Fibroblast of skin of left biceps (primary cell): ENCODE results near the gene AFF3.
"Not testable (repeated sequence)": the region's sequence is repeated elsewhere in the genome, so short reads cannot be mapped to it uniquely, and the experiment has no call there.

Experiments used
- DNase-seq, 2 experiments: peaks; one replicate each; pipeline ENCODE4 v3.0.0-alpha.2; 2013; ENCODE audit warnings: low read depth in 2 of 2

AFF3 gene

DNA sequence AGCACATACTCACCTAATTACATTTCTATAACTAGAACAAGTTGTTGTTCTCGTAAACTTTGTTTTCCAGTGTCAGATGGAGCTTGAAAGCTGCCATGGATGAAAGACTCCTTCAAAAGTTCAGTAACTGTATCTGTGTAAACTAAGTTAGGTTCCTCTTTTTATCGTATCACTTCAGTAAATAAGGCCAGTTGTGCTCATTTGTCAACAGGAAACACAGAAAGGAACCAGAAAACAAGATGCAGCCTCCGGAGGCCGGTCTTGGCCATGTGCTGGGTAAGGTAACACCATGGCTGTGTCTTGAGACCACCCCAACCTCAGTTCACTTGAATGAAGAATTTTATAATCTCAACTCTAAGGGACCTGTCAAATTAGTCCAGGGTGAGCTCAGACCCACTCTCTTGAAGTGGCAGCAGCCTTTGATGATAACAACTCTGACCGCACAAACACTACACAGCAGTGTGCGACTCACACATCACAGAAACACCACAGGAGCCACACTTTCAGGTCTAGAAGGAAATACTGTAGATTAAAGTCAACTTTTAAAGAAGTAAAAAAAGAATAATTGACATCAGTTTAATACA is 213.8 kb downstream of the AFF3 start:
- DNase-seq, result no peak

DNA sequence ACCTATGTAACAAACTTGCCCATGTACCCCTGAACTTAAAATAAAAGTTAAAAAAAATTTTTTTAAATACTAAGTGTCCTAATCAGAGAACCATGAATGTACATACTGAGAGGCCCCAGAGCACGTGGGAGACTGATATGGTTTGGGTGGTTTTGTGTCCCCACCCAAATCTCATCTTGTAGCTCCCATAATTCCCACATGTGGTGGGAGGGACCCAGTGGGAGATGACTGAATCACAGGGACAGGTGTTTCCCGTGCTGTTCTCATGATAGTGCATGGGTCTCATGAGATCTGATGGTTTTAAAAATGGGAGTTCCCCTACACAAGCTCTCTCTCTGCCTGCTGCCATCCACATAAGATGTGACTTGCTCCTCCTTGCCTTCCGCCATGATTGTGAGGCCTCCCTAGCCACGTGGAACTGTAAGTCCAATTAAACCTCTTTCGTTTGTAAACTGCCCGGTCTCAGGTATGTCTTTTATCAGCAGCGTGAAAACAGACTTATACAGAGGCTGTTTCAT is 214.6 kb downstream of the AFF3 start:
- DNase-seq, result not testable (repeated sequence)

DNA sequence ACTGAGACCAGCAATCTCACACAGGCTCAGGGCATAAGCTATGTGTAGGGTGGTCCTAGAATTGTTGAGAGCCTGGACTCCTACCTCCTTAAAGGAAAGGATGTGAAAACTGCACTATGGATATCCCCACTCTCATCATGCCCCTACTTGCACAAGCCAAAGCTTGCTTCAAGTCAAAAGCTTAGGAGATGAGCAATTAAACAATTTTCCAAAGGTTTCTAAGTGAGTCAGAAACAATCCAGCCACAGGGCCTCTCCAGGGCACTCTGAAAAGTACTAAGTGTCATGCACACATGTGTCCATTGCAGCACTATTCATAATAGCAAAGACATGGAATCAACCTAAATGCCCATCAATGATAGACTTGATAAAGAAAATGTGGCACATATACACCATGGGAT is 215.4 kb downstream of the AFF3 start:
- DNase-seq, result peak; percentile 11 to 19

DNA sequence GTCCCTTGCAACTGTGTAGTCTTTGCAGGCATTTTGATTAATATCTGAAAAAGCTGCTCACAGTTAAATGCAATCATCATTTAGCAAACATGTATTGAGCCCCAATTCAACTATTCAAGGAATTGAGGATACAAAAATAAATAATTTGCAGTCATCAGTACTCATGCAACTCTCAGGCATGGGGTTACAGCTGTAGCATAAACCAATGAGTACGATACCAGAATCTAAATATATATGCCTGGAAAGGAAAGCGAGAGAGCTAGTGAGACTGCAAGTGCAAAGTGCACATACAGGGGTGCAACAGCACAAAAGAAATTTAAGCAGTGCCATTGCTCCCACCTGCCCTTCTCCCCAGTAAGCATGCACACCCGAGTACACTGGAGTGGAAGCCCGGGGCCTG is 216.4 kb downstream of the AFF3 start:
- no peak for DNase-seq

DNA sequence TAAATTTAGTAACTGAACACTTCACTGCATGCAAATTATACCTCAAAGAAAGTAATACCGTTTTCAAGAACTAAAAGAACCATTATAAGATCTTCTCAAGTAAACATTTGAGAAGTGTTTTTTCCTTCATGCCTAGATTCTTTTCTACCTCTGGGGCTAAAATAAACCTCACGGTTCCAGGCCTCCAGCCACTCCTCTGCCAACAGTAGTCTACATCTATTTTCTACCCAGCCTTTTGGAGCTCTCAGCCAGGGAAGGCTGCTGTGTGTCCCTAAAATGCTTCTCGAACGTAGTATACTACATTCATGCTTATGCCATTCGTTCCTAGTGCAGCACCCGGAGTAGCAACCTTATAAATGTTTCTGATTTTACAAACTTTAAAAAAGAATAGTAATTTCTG is 219.7 kb downstream of the AFF3 start:
- no peak for DNase-seq

DNA sequence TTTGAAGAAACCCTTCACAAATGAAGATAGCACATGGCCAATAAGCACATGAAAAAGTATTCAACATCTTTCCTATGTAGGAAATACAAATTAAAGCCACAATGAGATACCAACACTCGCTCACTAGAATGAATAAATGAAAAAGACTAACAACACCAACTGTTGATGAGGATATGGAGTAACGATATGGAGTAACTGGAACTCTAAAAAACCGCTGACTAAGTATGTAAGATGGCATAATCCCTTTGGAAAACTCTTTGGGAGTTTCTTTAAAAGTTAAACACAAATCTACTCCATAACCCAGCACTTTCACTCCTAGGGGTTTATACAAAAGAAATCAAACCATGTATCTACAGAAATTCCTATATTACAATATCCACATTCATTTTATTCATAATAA is 220.5 kb downstream of the AFF3 start:
- DNase-seq, result no peak

DNA sequence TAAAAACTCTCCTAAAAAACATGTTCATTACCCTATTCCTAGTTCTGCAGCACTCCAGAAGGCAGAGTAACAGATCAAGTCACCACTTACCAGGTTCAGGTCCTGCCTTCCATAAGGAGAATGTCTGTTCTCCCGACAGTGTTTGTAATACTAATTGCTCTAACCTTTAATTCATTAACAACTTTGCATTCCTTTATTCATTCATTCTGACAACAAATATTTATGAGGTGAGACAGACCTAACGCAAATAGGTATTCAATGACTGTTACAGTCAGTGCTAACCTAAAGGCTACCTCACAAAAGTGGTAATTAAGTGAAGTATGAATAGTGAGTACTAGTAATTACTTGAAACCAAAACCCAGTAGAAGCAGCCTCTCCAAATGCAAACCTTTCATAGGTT is 224.0 kb downstream of the AFF3 start:
- no peak for DNase-seq

DNA sequence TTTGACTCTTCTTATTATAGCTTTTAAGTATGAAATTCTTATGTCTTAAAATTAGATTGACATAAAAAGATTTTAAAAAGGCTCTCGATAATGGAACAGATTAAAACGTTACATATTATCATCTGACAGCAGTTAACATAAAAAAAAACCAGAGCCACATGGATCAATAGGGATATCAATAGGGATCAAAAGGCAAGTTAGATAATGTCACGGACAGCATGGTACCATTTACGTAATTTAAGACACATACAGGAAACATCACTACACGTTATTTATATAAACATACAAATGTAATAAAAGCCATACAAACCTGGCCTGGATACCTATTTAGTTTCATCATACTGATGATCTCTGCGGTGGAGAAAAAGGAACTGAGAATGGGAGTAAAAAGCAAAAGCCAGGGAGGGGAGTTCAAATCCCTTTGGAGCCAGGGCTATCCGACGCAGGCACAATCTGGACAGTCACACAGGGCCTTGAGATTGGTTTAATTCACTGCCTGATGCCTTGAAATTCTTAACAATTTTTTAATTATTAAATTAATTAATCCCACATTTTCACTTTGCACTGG is 227.2 kb downstream of the AFF3 start:
- no peak for DNase-seq

DNA sequence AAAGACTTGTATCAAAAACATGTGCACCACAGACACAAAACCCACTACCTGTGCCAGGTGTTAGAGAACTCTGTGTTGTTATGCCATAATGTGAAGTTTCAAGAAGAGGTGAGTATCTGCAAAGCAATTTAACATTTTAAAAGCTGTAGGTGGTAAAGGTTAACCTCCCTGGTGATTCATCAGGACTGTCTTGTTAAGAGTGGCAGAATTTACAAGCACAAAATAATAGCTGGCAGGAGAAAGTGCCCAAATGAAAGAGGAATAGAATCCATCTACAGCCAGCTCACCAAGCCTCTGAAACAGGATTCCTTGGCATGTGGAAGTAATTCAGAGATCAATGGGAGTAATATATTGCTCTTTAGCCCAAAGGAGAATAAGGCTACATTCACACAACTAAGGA is 230.7 kb downstream of the AFF3 start:
- DNase-seq, result no peak

DNA sequence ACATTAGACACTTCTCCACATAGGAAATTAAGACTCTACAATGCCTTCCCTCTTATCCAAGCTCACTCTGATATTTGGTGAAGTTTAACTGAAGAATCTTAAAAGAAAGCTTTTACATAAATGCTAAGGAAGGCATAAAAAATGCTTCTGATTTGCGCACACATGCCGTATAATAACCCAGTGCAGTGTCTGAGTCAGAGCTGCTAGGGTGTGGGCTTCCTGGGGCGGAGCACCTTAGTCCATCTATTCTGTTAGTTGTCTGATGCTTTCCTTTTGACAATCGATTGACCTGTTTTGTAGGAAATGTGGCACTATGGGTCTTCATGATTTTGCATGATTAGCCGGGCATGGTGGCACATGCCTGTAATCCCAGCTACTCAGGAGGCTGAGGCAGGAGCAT is 231.5 kb downstream of the AFF3 start:
- DNase-seq, result no peak

DNA sequence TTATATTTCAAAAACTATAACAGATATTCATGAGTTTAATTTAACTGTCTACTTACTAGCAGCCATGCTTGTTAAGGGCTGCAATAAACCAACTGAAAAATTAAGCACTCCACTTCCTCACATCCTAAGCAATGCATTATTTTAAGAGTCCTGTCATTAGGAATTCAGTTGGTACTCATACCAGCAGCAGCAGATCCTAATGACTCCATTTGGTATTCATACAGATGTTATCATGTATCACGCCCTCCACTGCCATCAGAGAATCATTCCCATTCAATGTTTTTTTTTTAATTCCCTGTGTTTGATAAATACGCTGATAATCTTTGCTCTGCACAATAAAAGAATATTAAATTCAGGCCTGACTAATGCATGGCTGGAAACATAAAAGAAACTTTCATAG is 236.8 kb downstream of the AFF3 start:
- no peak for DNase-seq

DNA sequence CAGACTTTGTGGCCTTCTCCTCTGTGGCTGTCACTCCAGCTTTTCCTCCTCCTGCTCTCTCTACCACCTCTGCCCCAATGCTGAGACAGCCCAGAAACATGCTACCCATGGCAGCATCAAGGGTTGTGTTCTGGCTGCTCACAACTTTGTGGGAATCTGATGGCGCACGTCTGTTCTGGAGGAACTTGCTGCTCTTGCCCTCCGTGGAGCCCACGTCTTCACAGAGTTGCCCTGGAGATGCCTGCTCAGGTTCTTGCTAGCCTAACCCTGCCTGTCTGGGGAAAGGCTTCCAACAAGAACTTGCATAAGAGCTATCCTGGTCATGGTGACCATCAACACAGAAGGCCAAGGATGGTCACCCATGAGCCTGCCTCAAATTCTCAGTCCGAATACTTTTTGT is 237.4 kb downstream of the AFF3 start:
- DNase-seq, result no peak

DNA sequence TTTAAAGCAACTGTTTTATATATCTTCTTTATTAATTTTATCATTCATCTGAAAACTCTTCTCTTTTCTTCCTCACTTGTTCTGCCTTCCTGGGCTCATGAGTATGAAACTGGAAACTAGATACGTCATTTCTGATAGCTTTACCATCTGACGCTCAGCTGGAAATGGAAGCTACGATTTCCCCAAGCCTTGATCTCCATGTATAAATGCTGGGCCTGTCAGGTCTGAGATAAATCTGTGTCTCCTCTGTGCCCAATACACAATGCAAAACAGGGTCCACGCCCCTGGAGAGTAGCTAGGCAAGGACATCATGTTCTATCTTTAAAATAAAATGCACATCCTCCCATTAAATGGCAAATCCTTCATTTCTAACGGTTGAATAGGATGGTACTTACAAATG is 238.4 kb downstream of the AFF3 start:
- DNase-seq, result no peak

DNA sequence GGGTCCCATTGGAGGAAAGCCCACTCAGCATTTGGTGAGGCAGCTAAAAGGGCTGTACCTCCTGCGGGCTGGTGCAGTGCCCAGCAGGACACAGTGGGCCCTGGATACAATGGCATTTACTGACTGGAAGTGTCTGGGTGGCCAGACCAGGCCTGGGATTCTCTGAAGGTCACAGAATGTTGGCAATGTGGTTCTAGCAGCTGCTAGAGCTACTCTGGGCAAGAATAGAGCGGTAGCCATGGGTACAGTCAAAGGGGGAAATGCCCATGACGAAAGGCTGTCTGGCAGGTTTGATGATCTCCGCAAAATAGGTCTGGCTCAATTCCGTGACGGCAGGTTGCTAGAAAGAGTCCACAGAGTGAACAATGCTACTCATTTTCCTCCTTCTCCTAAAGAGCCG is 241.8 kb downstream of the AFF3 start:
- no peak for DNase-seq

DNA sequence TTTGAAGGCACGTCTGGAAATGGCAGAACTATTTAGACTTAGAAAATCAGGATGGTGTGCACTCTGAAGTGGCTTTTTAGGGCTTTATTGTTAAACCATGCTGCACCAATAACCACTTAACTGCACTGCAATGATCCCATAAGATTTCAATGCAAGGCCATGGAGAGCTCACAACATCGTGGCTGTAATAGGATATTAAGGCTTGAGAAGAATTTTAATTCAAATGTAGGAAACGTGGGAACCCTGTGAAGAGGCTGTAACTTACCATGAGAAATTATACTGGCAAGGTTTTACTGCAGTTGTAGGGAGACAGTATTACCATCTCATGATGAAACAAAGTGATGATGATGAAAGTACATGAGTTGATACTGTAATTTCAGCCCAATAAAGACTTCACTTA is 242.5 kb downstream of the AFF3 start:
- no peak for DNase-seq

DNA sequence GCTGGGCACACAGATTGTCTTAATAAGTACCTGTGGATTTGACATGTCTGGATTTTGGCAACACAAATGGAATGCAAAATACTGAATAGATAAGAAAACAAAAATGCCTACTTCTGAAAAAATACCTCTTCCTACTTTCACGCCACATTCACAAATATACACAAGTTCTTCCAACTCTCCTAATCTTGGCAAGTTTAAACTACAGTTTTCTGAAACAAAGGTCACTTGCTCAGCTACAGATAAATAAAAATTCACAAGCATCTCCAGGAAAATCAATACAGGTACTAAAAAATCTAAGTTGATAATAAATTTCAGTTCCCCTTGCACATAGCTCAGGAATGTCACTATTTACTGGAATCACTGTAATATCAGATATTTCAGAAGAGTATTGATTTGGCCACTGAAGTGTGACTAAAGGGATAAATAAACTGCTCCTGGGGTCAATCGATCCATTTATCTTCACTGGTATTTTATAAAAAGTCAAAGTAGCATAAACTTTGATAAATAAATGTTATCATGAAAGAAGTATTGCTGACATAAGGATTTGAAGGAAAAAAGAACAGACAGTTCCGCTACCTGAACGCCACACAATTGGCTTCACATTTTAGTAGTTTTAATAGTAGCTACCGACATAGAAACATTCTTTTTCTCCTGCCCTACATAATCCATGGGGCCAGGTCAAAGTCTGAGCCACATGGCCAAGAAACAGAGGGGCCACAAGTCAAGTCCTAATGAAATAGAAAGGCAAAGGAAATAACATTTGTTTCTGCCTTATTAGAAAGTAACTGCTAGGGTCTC is 243.1 kb downstream of the AFF3 start:
- no peak for DNase-seq

DNA sequence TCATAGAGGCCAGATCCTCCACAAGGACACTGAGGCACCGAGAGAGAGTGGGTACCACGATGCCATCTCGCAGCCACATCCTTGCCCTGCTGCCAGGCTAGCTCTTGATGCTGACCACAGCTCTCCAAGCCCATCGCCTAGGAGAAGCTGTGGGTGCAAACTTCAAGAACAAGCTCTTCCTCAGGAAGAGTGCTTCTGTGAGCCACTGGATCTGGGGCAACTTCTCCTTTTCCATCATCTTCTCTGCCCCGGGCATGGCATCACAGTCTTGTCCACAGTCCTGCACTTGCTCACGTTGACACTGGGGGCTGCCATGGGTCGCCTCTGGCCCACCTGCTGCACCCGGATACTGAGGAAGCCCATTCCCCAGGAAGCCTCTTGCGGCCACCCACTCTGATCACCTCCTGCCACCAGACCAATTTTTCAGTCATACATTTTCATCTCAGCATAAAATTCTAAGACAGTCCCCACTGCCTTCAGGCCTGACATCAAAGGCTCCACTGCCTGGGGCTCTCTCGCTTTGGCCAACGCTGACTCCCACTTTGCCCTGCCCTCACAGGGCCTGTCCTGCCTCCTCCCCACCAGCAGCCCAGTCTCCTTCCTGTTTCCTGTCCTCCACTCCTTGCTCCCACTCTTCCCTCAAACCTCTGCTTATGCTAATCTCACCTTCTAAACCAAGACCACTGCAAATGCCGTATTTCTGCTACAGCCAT is 243.9 kb downstream of the AFF3 start:
- DNase-seq, result no peak

DNA sequence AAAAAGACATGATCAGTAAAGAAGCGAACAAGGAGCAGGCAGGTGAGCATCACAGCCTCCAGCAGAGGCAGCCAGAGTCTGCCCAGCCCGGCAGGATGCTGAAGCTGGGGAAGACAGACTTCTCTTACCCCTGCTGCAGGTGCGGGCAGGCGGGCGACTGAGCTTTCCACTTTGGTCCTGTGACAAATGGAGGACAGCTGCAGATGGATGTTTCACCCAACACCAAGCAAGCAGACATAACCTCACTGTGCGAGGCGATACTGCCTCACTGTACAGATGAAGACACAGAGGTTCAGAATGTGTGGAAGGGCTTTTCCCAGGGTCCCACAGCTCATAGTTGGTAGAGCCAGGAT is 251.0 kb downstream of the AFF3 start:
- no peak for DNase-seq

DNA sequence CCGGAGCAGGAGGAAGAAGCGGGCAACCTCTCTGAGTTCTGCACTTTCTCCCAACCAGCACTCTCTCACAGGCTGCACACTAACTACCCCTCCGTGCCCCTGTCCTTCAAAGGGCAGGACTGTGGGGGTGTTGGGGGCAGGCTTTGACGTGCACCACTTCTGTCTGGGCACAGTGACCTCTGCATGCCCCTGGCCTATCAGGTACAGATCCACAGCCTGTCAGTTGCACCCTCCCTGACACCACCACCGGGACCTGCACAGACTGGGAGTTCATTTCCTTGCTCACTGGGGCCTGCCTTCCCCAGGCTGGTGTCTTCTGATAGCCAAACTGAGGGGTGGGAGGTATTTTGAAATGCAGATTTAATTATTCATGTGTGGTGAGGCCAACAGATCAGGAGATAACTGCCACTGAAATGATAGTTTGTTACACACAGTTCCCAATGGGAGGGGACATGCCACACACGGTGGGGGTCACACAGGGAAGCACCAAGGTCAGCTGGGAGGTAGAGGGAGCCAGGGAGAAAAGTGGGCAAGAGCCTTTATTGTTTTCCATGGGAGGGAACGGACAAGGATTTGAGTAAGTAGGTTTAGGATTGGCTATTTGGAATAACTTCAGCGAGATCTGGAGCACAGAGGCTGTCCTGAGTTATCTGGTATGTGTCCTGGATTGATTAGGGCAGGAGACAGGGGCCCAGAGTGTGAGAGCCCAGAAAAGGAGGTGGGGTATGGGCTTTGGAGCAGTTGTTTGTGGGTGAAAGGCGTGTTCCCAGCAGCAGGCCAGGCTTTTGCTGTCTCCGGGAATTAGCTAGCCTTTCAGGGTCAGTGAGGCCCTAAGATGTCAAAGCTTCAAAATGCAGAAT is 251.6 kb downstream of the AFF3 start:
- DNase-seq, result no peak

DNA sequence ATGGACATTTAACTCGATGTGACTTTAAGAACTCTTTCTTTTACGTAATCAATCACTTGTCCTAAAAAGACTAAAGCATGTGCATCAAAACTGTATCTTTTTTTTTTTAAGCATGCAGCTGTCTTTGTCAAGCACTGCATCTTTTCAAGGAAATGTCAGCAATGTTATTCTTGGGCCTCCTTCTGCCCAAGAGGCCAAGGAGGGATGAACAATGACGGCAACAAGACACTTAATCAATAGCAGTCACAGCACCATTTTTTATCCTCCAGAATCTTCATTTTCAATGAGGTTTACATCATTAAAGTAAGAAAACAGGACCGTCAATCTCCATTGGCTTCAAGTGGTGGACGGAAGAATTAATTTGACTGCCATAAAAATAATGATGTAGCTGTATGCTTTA is 253.8 kb downstream of the AFF3 start:
- no peak for DNase-seq

DNA sequence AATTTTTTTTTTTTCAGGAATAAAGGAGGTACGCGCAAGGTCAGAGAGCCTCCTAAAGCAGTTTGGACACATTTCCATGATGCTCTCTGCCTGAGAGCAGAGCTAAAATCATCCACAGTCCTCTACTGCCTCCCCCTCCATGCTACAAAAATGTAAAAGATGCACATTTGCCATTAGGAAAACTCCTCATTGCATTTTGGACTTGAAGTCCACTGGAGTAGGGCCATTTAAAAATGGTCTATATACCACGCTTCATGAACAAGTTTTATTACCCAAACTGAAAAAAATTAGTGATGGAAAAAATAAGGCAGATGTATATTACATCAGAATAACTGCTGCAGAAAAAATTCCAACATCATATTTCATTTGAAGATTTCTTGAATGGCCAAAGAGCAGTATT is 256.0 kb downstream of the AFF3 start:
- no peak for DNase-seq

DNA sequence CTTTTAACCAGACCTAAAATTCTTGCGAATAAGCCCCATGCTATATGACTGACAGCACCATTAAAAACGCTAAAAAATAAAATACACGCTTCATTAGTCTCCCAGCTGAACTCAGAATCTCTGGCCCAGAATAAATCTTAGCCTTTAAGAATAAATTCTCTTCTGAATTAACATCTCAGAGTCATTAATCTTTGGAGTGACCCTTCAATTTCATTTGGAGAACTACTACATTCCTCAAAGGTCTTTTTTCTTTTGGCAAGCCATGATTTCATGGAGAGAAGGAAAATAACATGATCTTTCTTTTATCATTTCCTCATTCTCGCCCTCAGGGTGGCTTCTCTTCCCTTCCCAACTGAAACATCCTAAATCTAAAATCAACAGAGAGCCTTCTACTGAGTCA is 259.0 kb downstream of the AFF3 start:
- no peak for DNase-seq
